Glomerular endothelial cell (primary cell): ENCODE measurements around the gene BARX1. TPM values are rescaled to one million over a fixed set of nuclear protein-coding genes. Genes with fewer than 3 reads are reported as not detected.

Experiments used
- DNase-seq: peaks from one replicate; pipeline ENCODE4 v3.0.0-alpha.2; 2011; ENCODE audit warnings: low read depth, low spot score; ENCODE audit errors: extremely low read depth
- total RNA-seq: library from RNA; depleted of rRNA; stranded (reverse); fragments of >200 nt; gene quantifications from 2 replicates; pipeline ENCODE4 v1.2.3, GENCODE V29; 2015

BARX1 gene
- total RNA-seq, 1 donor from 2014 or later = not detected

- DNase-seq = no peak
These were observed 52.1 kb downstream of the BARX1 start for GRCh38 chr9:93902780-93903655.

GRCh38 chr9:93902051-93902779 lies 52.9 kb downstream of the BARX1 start:
- no peak for DNase-seq

Other genes with a start within 250 kb of the BARX1 start
- 10.1 and 12.7 TPM in 2 replicates for gene PTPDC1, start 129.1 kb upstream of the BARX1 start, total RNA-seq